OCI-LY7 (cell line): Measurements from ENCODE around the gene XYLT1.
"Not testable (repeated sequence)": the region's sequence is repeated elsewhere in the genome, so short reads cannot be mapped to it uniquely, and the experiment has no call there.

Source experiments
- EZH2phosphoT487 ChIP-seq: fragments of 200-600 bp; sonication (generic); IDR thresholded peaks from 2 replicates; pipeline ENCODE4 v1.6.1; 2018; ENCODE audit warnings: low read depth, borderline replicate concordance, mild to moderate bottlenecking, mixed run types, antibody characterized with exemption, low read length, moderate library complexity, mixed read lengths
- TF ChIP-seq, protein P1 (sequence below): fragments of 200-600 bp; sonication (generic); conservative IDR thresholded peaks from 2 replicates; pipeline ENCODE4 v1.5.1; 2014; ENCODE audit warnings: mild to moderate bottlenecking, antibody characterized with exemption, low read length, moderate library complexity, mixed read lengths

DNA sequence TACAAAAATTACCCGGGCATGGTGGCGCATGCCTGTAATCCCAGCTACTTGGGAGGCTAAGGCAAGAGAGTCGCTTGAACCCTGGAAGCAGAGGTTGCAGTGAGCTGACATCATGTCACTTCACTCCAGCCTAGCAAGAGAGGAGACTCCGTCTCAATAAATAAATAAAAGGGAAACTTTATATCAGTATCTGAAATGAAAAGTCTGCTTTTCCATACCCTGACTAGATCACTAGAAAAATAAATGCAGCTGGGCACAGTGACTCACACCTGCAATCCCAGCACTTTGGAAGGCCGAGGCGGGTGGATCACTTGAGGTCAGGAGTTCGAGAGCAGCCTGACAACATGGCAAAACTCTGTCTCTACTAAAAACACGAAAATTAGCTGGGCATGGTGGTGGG is 36.8 kb upstream of the XYLT1 start:
- TF ChIP-seq, protein P1, sequence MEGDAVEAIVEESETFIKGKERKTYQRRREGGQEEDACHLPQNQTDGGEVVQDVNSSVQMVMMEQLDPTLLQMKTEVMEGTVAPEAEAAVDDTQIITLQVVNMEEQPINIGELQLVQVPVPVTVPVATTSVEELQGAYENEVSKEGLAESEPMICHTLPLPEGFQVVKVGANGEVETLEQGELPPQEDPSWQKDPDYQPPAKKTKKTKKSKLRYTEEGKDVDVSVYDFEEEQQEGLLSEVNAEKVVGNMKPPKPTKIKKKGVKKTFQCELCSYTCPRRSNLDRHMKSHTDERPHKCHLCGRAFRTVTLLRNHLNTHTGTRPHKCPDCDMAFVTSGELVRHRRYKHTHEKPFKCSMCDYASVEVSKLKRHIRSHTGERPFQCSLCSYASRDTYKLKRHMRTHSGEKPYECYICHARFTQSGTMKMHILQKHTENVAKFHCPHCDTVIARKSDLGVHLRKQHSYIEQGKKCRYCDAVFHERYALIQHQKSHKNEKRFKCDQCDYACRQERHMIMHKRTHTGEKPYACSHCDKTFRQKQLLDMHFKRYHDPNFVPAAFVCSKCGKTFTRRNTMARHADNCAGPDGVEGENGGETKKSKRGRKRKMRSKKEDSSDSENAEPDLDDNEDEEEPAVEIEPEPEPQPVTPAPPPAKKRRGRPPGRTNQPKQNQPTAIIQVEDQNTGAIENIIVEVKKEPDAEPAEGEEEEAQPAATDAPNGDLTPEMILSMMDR = not testable (repeated sequence)
- not testable (repeated sequence) for TF ChIP-seq EZH2phosphoT487
